HepG2 (cell line): ENCODE data around the gene MYCBPAP. TPM values are rescaled to one million over a fixed set of nuclear protein-coding genes. Genes with fewer than 3 reads are reported as not detected.

ENCODE experiments used
- ATRX ChIP-seq: sonication (generic); formaldehyde crosslinking; IDR thresholded peaks from 2 replicates; pipeline ENCODE4 v1.4.0; 2020; ENCODE audit warnings: missing genetic modification reagents, borderline replicate concordance
- BRD4 ChIP-seq: sonication (generic); formaldehyde crosslinking; IDR thresholded peaks from 2 replicates; pipeline ENCODE4 v1.4.0; 2020; ENCODE audit warnings: missing genetic modification reagents
- CBFB ChIP-seq: sonication (generic); formaldehyde crosslinking; IDR thresholded peaks from 2 replicates; pipeline ENCODE4 v1.4.0; 2020; ENCODE audit warnings: missing genetic modification reagents
- CCDC6 ChIP-seq: sonication (generic); formaldehyde crosslinking; IDR thresholded peaks from 2 replicates; pipeline ENCODE4 v1.8.1; 2022; ENCODE audit warnings: mild to moderate bottlenecking, missing genetic modification reagents, moderate library complexity
- CERS6 ChIP-seq: sonication (generic); formaldehyde crosslinking; IDR thresholded peaks from 2 replicates; pipeline ENCODE4 v1.5.0; 2020; ENCODE audit warnings: missing genetic modification reagents
- ELF1 ChIP-seq: sonication (generic); formaldehyde crosslinking; IDR thresholded peaks from 2 replicates; pipeline ENCODE4 v1.4.0; 2020; ENCODE audit warnings: missing genetic modification reagents
- GATAD1 ChIP-seq: IDR thresholded peaks from 2 replicates; pipeline ENCODE4 v1.6.1; 2016; ENCODE audit warnings: missing genetic modification reagents, missing compliant biosample characterization
- IKZF5 ChIP-seq: IDR thresholded peaks from 2 replicates; pipeline ENCODE4 v1.6.1; 2018; ENCODE audit warnings: missing genetic modification reagents, mild to moderate bottlenecking, missing compliant biosample characterization
- IRF1 ChIP-seq: sonication (generic); formaldehyde crosslinking; IDR thresholded peaks from 2 replicates; pipeline ENCODE4 v1.4.0; 2020; ENCODE audit warnings: low read depth, mild to moderate bottlenecking, missing genetic modification reagents
- ISL2 ChIP-seq: sonication (generic); formaldehyde crosslinking; IDR thresholded peaks from 2 replicates; pipeline ENCODE4 v1.5.0; 2020; ENCODE audit warnings: missing genetic modification reagents
- RXRB ChIP-seq: IDR thresholded peaks from 2 replicates; pipeline ENCODE4 v1.6.1; 2016; ENCODE audit warnings: borderline replicate concordance, missing genetic modification reagents, missing compliant biosample characterization
- SNAI1 ChIP-seq: sonication (generic); formaldehyde crosslinking; IDR thresholded peaks from 2 replicates; pipeline ENCODE4 v1.5.0; 2020; ENCODE audit warnings: mild to moderate bottlenecking, missing genetic modification reagents, borderline replicate concordance
- TAF1 ChIP-seq: sonication (generic); formaldehyde crosslinking; IDR thresholded peaks from 2 replicates; pipeline ENCODE4 v1.4.0; 2020; ENCODE audit warnings: missing genetic modification reagents
- ZBTB7B ChIP-seq: sonication (generic); formaldehyde crosslinking; IDR thresholded peaks from 2 replicates; pipeline ENCODE4 v1.4.0; 2020; ENCODE audit warnings: missing genetic modification reagents
- ZFP36 ChIP-seq: fragments of 150-350 bp; IDR thresholded peaks from 2 replicates; pipeline ENCODE4 v1.6.1; 2018; ENCODE audit warnings: borderline replicate concordance, low read length, low read depth; ENCODE audit not compliant: partially characterized antibody
- ZFP36L1 ChIP-seq: sonication (generic); formaldehyde crosslinking; IDR thresholded peaks from 2 replicates; pipeline ENCODE4 v1.8.0; 2022; ENCODE audit warnings: mild to moderate bottlenecking, missing genetic modification reagents, moderate library complexity
- ZFP41 ChIP-seq: sonication (generic); formaldehyde crosslinking; IDR thresholded peaks from 2 replicates; pipeline ENCODE4 v1.4.0; 2020; ENCODE audit warnings: mild to moderate bottlenecking, missing genetic modification reagents, borderline replicate concordance
- ZHX1 ChIP-seq: sonication (generic); formaldehyde crosslinking; IDR thresholded peaks from 2 replicates; pipeline ENCODE4 v1.8.1; 2022; ENCODE audit warnings: low read depth, mild to moderate bottlenecking, missing genetic modification reagents
- ZNF235 ChIP-seq: sonication (generic); formaldehyde crosslinking; IDR thresholded peaks from 2 replicates; pipeline ENCODE4 v1.8.1; 2023; ENCODE audit warnings: mild to moderate bottlenecking, missing genetic modification reagents, borderline replicate concordance
- ZNF703 ChIP-seq: sonication (generic); formaldehyde crosslinking; IDR thresholded peaks from 2 replicates; pipeline ENCODE4 v1.5.1; 2020; ENCODE audit warnings: missing genetic modification reagents, mild to moderate bottlenecking, moderate library complexity, borderline replicate concordance
- ZNF740 ChIP-seq: sonication (generic); formaldehyde crosslinking; IDR thresholded peaks from 2 replicates; pipeline ENCODE4 v1.4.0; 2020; ENCODE audit warnings: missing genetic modification reagents
- polyA plus RNA-seq, 8 experiments: library from polyadenylated mRNA; depleted of rRNA in 3 of 8; stranded (reverse) in 7 of 8; unstranded in 1 of 8; fragments of >200 nt; fragmentation: Illumina TruSeq in 4 of 8; extraction: Trizol in 4 of 8; gene quantifications; 2 replicates each; pipeline versions ENCODE4 v1.2.1 to v1.2.3, GENCODE V29; 2011 to 2016; ENCODE audit warnings: low read depth in 4 of 8, missing spikeins in 1 of 8, mixed read lengths in 1 of 8; ENCODE audit not compliant: insufficient read depth in 1 of 8
- total RNA-seq, 5 experiments: library from RNA; depleted of rRNA; stranded (reverse); fragments of >200 nt; fragmentation: Illumina TruSeq; extraction: Trizol; gene quantifications; 2 replicates each; pipeline ENCODE4 v1.2.3, GENCODE V29; 2016; ENCODE audit warnings: low read depth in 1 of 5

MYCBPAP gene
- total and polyA plus RNA-seq, 2 of the 13 experiments (the other 11 are each of a cell fraction or from before 2014, with no cell fraction given) = 0.22 to 0.24 TPM

GRCh38 chr17:50517504-50518383 lies 9.5 kb downstream of the MYCBPAP start (continued):
- TF ChIP-seq GATAD1 (CRISPR knock-in tag) (peak; percentile 50), ZHX1 (CRISPR knock-in tag) (no peak), ATRX (CRISPR knock-in tag) (no peak), CERS6 (CRISPR knock-in tag) (no peak), ZNF703 (CRISPR knock-in tag) (no peak), ZFP36 (no peak), ZNF740 (CRISPR knock-in tag) (no peak), CBFB (CRISPR knock-in tag) (no peak), ZFP41 (CRISPR knock-in tag) (peak; percentile 92; the same call in 1 of the 2 replicates), ELF1 (CRISPR knock-in tag) (peak; percentile 46), RXRB (CRISPR knock-in tag) (no peak), ZFP36L1 (CRISPR knock-in tag) (no peak), ISL2 (CRISPR knock-in tag) (peak; percentile 2; the same call in 1 of the 2 replicates), IRF1 (CRISPR knock-in tag) (no peak), ZNF235 (CRISPR knock-in tag) (no peak; the same call in 1 of the 2 replicates), SNAI1 (peak; percentile 49; the same call in 1 of the 2 replicates), TAF1 (CRISPR knock-in tag) (peak; percentile 47; the same call in 1 of the 2 replicates), CCDC6 (CRISPR knock-in tag) (peak; percentile 76; the same call in 1 of the 2 replicates), BRD4 (CRISPR knock-in tag) (no peak), IKZF5 (CRISPR knock-in tag) (0 out of 2 replicates have a peak, but pooled peaks have one; percentile 7), ZBTB7B (CRISPR knock-in tag) (no peak)
